ENCODE data around the gene PKHD1.
"Not testable (repeated sequence)": the region's sequence is repeated elsewhere in the genome, so short reads cannot be mapped to it uniquely, and the experiment has no call there.

PKHD1 gene

GRCh38 chr6:51928320-51928719, 159.1 kb downstream of the PKHD1 start:
- no peak for DNase-seq (ENCODE audit: low spot score)

GRCh38 chr6:51927450-51927849, 160.0 kb downstream of the PKHD1 start:
- no peak for DNase-seq (ENCODE audit: low spot score)

- no peak for DNase-seq (ENCODE audit: low spot score)
Measured at GRCh38 chr6:51926125-51926524, 161.3 kb downstream of the PKHD1 start.

GRCh38 chr6:51922479-51922878, 164.9 kb downstream of the PKHD1 start:
- DNase-seq (ENCODE audit: low spot score): not testable (repeated sequence)

GRCh38 chr6:51918347-51918746, 169.1 kb downstream of the PKHD1 start:
- DNase-seq (ENCODE audit: low spot score): not testable (repeated sequence)

GRCh38 chr6:51915098-51915497, 172.3 kb downstream of the PKHD1 start:
- DNase-seq (ENCODE audit: low spot score): no peak

GRCh38 chr6:51913265-51913664, 174.1 kb downstream of the PKHD1 start:
- DNase-seq (ENCODE audit: low spot score): no peak

- DNase-seq (ENCODE audit: low spot score): no peak
Measured at GRCh38 chr6:51910851-51911250, 176.6 kb downstream of the PKHD1 start.

- no peak for DNase-seq (ENCODE audit: low spot score)
Measured at GRCh38 chr6:51908243-51908642, 179.2 kb downstream of the PKHD1 start.

- no peak for DNase-seq (ENCODE audit: low spot score)
Measured at GRCh38 chr6:51901766-51902764, 185.3 kb downstream of the PKHD1 start.

- DNase-seq (ENCODE audit: low spot score): no peak
Measured at GRCh38 chr6:51893366-51893765, 194.0 kb downstream of the PKHD1 start.

- DNase-seq (ENCODE audit: low spot score): no peak
Measured at GRCh38 chr6:51892750-51893149, 194.7 kb downstream of the PKHD1 start.

GRCh38 chr6:51892339-51892738, 195.1 kb downstream of the PKHD1 start:
- DNase-seq (ENCODE audit: low spot score): no peak

GRCh38 chr6:51891784-51892183, 195.6 kb downstream of the PKHD1 start:
- DNase-seq (ENCODE audit: low spot score): no peak

GRCh38 chr6:51887859-51888258, 199.6 kb downstream of the PKHD1 start:
- DNase-seq (ENCODE audit: low spot score): no peak

- DNase-seq (ENCODE audit: low spot score): no peak
Measured at GRCh38 chr6:51885957-51886356, 201.5 kb downstream of the PKHD1 start.

GRCh38 chr6:51868591-51869355, 218.6 kb downstream of the PKHD1 start:
- DNase-seq (ENCODE audit: low spot score): no peak

- DNase-seq (ENCODE audit: low spot score): no peak
Measured at GRCh38 chr6:51866867-51867266, 220.5 kb downstream of the PKHD1 start.

GRCh38 chr6:51865996-51866395, 221.4 kb downstream of the PKHD1 start:
- no peak for DNase-seq (ENCODE audit: low spot score)

- no peak for DNase-seq (ENCODE audit: low spot score)
Measured at GRCh38 chr6:51865176-51865575, 222.2 kb downstream of the PKHD1 start.

- no peak for DNase-seq (ENCODE audit: low spot score)
Measured at GRCh38 chr6:51857134-51857533, 230.3 kb downstream of the PKHD1 start.

GRCh38 chr6:51856508-51856907, 230.9 kb downstream of the PKHD1 start:
- no peak for DNase-seq (ENCODE audit: low spot score)

Measured in putamen (tissue), 1 donor.